Smooth muscle cell (in vitro differentiated cells): ENCODE measurements around the gene COL5A3. TPM values are rescaled to one million over a fixed set of nuclear protein-coding genes. Genes with fewer than 3 reads are reported as not detected.

ENCODE experiments used
- DNase-seq: peaks from one replicate; lab custom pipeline; 2025; ENCODE audit not compliant: unreplicated experiment; lab: John Stamatoyannopoulos, UW
- H2AFZ ChIP-seq: fragments of 200-600 bp; sonication (generic); 2 replicates; pipeline ENCODE4 v1.6.0; 2016; ENCODE audit warnings: antibody characterized with exemption, low read depth, mild to moderate bottlenecking
- H3F3A ChIP-seq: fragments of 200-600 bp; sonication (generic); 2 replicates; pipeline ENCODE4 v1.6.0; 2017; ENCODE audit warnings: antibody characterized with exemption, low read depth
- H3K27ac ChIP-seq: fragments of 200-600 bp; sonication (generic); 2 replicates; pipeline ENCODE4 v1.5.1; 2016; ENCODE audit warnings: low read depth, mild to moderate bottlenecking
- H3K27me3 ChIP-seq: fragments of 200-600 bp; sonication (generic); 2 replicates; pipeline ENCODE4 v1.6.1; 2016; ENCODE audit warnings: low read depth, mild to moderate bottlenecking
- H3K36me3 ChIP-seq: fragments of 200-600 bp; sonication (generic); 2 replicates; pipeline ENCODE4 v1.5.1; 2016; ENCODE audit warnings: low read depth
- H3K4me1 ChIP-seq: fragments of 200-600 bp; sonication (generic); 2 replicates; pipeline ENCODE4 v1.5.1; 2016; ENCODE audit warnings: low read depth
- H3K4me2 ChIP-seq: fragments of 200-600 bp; sonication (generic); 2 replicates; pipeline ENCODE4 v1.6.0; 2016; ENCODE audit warnings: mild to moderate bottlenecking
- H3K4me3 ChIP-seq: fragments of 200-600 bp; sonication (generic); 2 replicates; pipeline ENCODE4 v1.5.1; 2016; ENCODE audit warnings: mild to moderate bottlenecking
- H3K79me2 ChIP-seq: fragments of 200-600 bp; sonication (generic); 2 replicates; pipeline ENCODE4 v1.6.0; 2016; ENCODE audit warnings: low read depth, mild to moderate bottlenecking
- H3K9ac ChIP-seq: fragments of 200-600 bp; sonication (generic); 2 replicates; pipeline ENCODE4 v1.6.0; 2016; ENCODE audit warnings: low read depth
- H3K9me3 ChIP-seq: fragments of 200-600 bp; sonication (generic); replicated peaks from 2 replicates; pipeline ENCODE4 v1.5.1; 2016; ENCODE audit warnings: low read depth
- H4K20me1 ChIP-seq: fragments of 200-600 bp; sonication (generic); 2 replicates; pipeline ENCODE4 v1.6.0; 2016; ENCODE audit warnings: low read depth
- CTCF ChIP-seq: fragments of 200-600 bp; sonication (generic); IDR thresholded peaks from 2 replicates; pipeline ENCODE4 v1.5.1; 2017; ENCODE audit warnings: borderline replicate concordance, mild to moderate bottlenecking, antibody characterized with exemption; ENCODE audit not compliant: insufficient read depth, poor library complexity, severe bottlenecking
- WGBS: methylation state at CpG from one replicate; pipeline ENCODE4 v1.1.7; 2016; ENCODE audit warnings: low lambda C conversion rate; 5-methylcytosine and 5-hydroxymethylcytosine counted together
- polyA plus RNA-seq: library from polyadenylated mRNA; unstranded; fragments of >200 nt; fragmentation: Nextera tagmentation; extraction: Ambion mirVana; gene quantifications from 2 replicates; pipeline ENCODE4 v1.2.1, GENCODE V29; 2016
- total RNA-seq: library from RNA; depleted of rRNA; stranded (reverse); fragments of >200 nt; gene quantifications from 2 replicates; pipeline ENCODE4 v1.2.3, GENCODE V29; 2014

The COL5A3 gene
- total and polyA plus RNA-seq, 2 experiments from 2014 or later, result 12.8 to 14.4 TPM

GRCh38 chr19:9917321-9917720 lies 93.0 kb downstream of the COL5A3 start:
- no peak for TF ChIP-seq CTCF
- no peak overlapping the region for H3K27ac ChIP-seq
- H3K4me2 ChIP-seq, result peak overlapping the region; percentile 80
- peaks cover 10% of the 10 kb centered on the region for H3K4me1 ChIP-seq
- H4K20me1 ChIP-seq, result peaks cover 8% of the 10 kb centered on the region
- H3K9me3 ChIP-seq, result no peaks in the 10 kb centered on the region
- peaks cover 10% of the 10 kb centered on the region for H3F3A ChIP-seq
- H2AFZ ChIP-seq, result peak overlapping the region; percentile 75
- no peaks in the 10 kb centered on the region for H3K79me2 ChIP-seq
- no peak overlapping the region for H3K4me3 ChIP-seq
- H3K36me3 ChIP-seq, result no peaks in the 10 kb centered on the region
- H3K27me3 ChIP-seq, result no peaks in the 10 kb centered on the region
- no peak overlapping the region for H3K9ac ChIP-seq
- 4% methylated on average over 3 of the region's 3 CpGs for WGBS
- no peak for DNase-seq

DNA sequence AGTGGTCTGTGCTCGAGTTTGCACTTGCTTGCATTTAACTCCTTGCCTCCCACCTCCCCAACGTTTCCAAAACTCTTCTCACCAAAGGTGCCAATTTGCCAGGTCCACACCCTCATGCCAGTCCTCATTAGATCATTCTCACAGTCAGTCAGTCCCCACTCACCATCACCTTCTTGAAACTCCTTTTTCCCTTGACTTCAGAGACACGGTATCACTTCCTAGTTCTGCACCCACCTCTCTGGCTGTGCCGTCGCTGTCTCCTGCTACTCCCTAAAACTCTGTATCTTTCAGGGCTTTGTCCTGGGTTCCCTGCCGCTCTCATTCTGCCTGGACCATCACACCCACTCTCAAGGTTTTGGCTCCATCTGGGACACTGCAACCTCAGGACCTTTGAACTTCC lies 93.6 kb downstream of the COL5A3 start:
- no peaks in the 10 kb centered on the region for H3K79me2 ChIP-seq
- H3K4me2 ChIP-seq, result no peak overlapping the region
- H3K4me1 ChIP-seq, result peaks cover 10% of the 10 kb centered on the region
- no peaks in the 10 kb centered on the region for H3K27me3 ChIP-seq
- no peak overlapping the region for H3K27ac ChIP-seq
- no peak for TF ChIP-seq CTCF
- H3F3A ChIP-seq, result peaks cover 10% of the 10 kb centered on the region
- H3K9me3 ChIP-seq, result no peaks in the 10 kb centered on the region
- H3K4me3 ChIP-seq, result no peak overlapping the region
- no peaks in the 10 kb centered on the region for H3K36me3 ChIP-seq
- peaks cover 14% of the 10 kb centered on the region for H4K20me1 ChIP-seq
- H3K9ac ChIP-seq, result no peak overlapping the region
- peak overlapping the region; percentile 75 for H2AFZ ChIP-seq
- 66% methylated on average over 6 of the region's 6 CpGs for WGBS
- no peak for DNase-seq

- no peaks in the 10 kb centered on the region for H3K79me2 ChIP-seq
- H3F3A ChIP-seq, result peaks cover 10% of the 10 kb centered on the region
- no peaks in the 10 kb centered on the region for H3K27me3 ChIP-seq
- H4K20me1 ChIP-seq, result peaks cover 16% of the 10 kb centered on the region
- H3K27ac ChIP-seq, result peak overlapping the region; percentile 71
- DNase-seq, result peak; percentile 55
- H3K4me1 ChIP-seq, result peaks cover 10% of the 10 kb centered on the region
- H3K9me3 ChIP-seq, result no peaks in the 10 kb centered on the region
- peak overlapping the region; percentile 40 for H2AFZ ChIP-seq
- H3K9ac ChIP-seq, result peak overlapping the region; percentile 72
- H3K4me2 ChIP-seq, result peak overlapping the region; percentile 100
- 2% methylated on average over 39 of the region's 65 CpGs for WGBS
- TF ChIP-seq CTCF, result peak; percentile 60
- peak overlapping the region; percentile 64 for H3K4me3 ChIP-seq
- H3K36me3 ChIP-seq, result no peaks in the 10 kb centered on the region
Measured at GRCh38 chr19:9914315-9915207, 95.7 kb downstream of the COL5A3 start.
